IMR-90 (cell line): ENCODE results near the gene MAML2. TPM values are rescaled to one million over a fixed set of nuclear protein-coding genes. Genes with fewer than 3 reads are reported as not detected.

Experiments used
- ATAC-seq: fragments of 200-7000 bp; cut with Tn5 transposase; 2 replicates; pipeline ENCODE4 v1.9.1; 2020; ENCODE audit warnings: low read depth, mild to moderate bottlenecking, moderate library complexity
- BruUV-seq: library from RNA; stranded (reverse); fragments of 400-500 nt; replicated peaks from 2 replicates; lab custom pipeline; 2021; lab: Mats Ljungman, UMichigan
- CTCF ChIA-PET: fragments of 300-600 bp; formaldehyde crosslinking; extraction: SDS; loops from one replicate; lab custom pipeline; 2021; ENCODE audit warnings: antibody characterized with exemption; lab: Yijun Ruan, JAX
- POLR2A ChIA-PET: fragments of 300-600 bp; sonication (Branson Sonifier 250); formaldehyde crosslinking; loops from one replicate; lab custom pipeline; 2022; ENCODE audit warnings: antibody characterized with exemption; ENCODE audit not compliant: unreplicated experiment; lab: Charles Lee
- DNase-seq: peaks from one replicate; pipeline ENCODE4 v3.0.0; 2013
- H2AFZ ChIP-seq: replicated peaks from 2 replicates; pipeline ENCODE3; 2013; ENCODE audit warnings: low read length, mild to moderate bottlenecking; ENCODE audit not compliant: poor library complexity
- H2AK5ac ChIP-seq: 2 replicates; pipeline ENCODE4 v1.6.1; 2013; ENCODE audit warnings: low read depth, low read length, inconsistent platforms
- H2AK9ac ChIP-seq: replicated peaks from 2 replicates; pipeline ENCODE3; 2013; ENCODE audit warnings: mild to moderate bottlenecking, low read depth, low read length, moderate library complexity; ENCODE audit not compliant: poor library complexity
- H2BK120ac ChIP-seq: 2 replicates; pipeline ENCODE4 v1.6.1; 2013; ENCODE audit warnings: low read depth, low read length, inconsistent platforms
- H2BK15ac ChIP-seq: 3 replicates; pipeline ENCODE4 v1.6.1; 2013; ENCODE audit warnings: low read depth, low read length, inconsistent platforms
- H2BK20ac ChIP-seq: 2 replicates; pipeline ENCODE4 v1.6.1; 2013; ENCODE audit warnings: low read depth, mild to moderate bottlenecking, inconsistent platforms, low read length, moderate library complexity
- H2BK5ac ChIP-seq: 2 replicates; pipeline ENCODE4 v1.6.1; 2013; ENCODE audit warnings: mild to moderate bottlenecking, low read depth, low read length, inconsistent platforms; ENCODE audit not compliant: poor library complexity, severe bottlenecking
- H3K14ac ChIP-seq: replicated peaks from 2 replicates; pipeline ENCODE4 v1.6.1; 2013; ENCODE audit warnings: low read depth, low read length, inconsistent platforms
- H3K18ac ChIP-seq: 2 replicates; pipeline ENCODE4 v1.6.1; 2013; ENCODE audit warnings: low read depth, low read length, control low read depth
- H3K23ac ChIP-seq: 2 replicates; pipeline ENCODE4 v1.6.1; 2013; ENCODE audit warnings: low read depth, low read length, inconsistent platforms
- H3K27ac ChIP-seq: 2 replicates; pipeline ENCODE4 v1.5.1; 2013; ENCODE audit warnings: mild to moderate bottlenecking, control low read depth, low read length; ENCODE audit not compliant: insufficient read depth
- H3K27me3 ChIP-seq: 2 replicates; pipeline ENCODE4 v1.6.1; 2013; ENCODE audit warnings: low read length; ENCODE audit not compliant: control insufficient read depth, insufficient read depth
- H3K36me3 ChIP-seq: 2 replicates; pipeline ENCODE4 v1.6.1; 2013; ENCODE audit warnings: low read length, mixed read lengths; ENCODE audit not compliant: control insufficient read depth, insufficient read depth
- H3K4ac ChIP-seq: 2 replicates; pipeline ENCODE4 v1.6.1; 2013; ENCODE audit warnings: low read depth, low read length, inconsistent platforms
- H3K4me1 ChIP-seq: 2 replicates; pipeline ENCODE4 v1.6.1; 2013; ENCODE audit warnings: low read length, mixed read lengths; ENCODE audit not compliant: control insufficient read depth, insufficient read depth
- H3K4me2 ChIP-seq: 2 replicates; pipeline ENCODE4 v1.6.1; 2013; ENCODE audit warnings: low read depth, mild to moderate bottlenecking, control low read depth, low read length, moderate library complexity
- H3K4me3 ChIP-seq: 2 replicates; pipeline ENCODE4 v1.5.1; 2013; ENCODE audit warnings: low read depth, mild to moderate bottlenecking, control low read depth, low read length, moderate library complexity; ENCODE audit not compliant: insufficient read depth
- H3K56ac ChIP-seq: 2 replicates; pipeline ENCODE4 v1.6.1; 2013; ENCODE audit warnings: low read length, inconsistent platforms; ENCODE audit not compliant: insufficient read depth; ENCODE audit errors: extremely low read depth
- H3K79me1 ChIP-seq, 2 experiments: 2 replicates each; pipeline ENCODE4 v1.6.1; 2013; ENCODE audit warnings: low read length in 2 of 2, inconsistent platforms in 1 of 2, low read depth in 1 of 2
- H3K9ac ChIP-seq: 2 replicates; pipeline ENCODE4 v1.6.1; 2013; ENCODE audit warnings: low read depth, low read length, control low read depth
- H3K9me1 ChIP-seq: 2 replicates; pipeline ENCODE4 v1.6.1; 2013; ENCODE audit warnings: low read length, inconsistent platforms; ENCODE audit not compliant: insufficient read depth
- H3K9me3 ChIP-seq: 2 replicates; pipeline ENCODE4 v1.6.1; 2013; ENCODE audit warnings: low read length; ENCODE audit not compliant: control insufficient read depth, insufficient read depth
- H4K20me1 ChIP-seq: 2 replicates; pipeline ENCODE4 v1.6.1; 2013; ENCODE audit warnings: low read length, inconsistent platforms; ENCODE audit not compliant: insufficient read depth
- H4K5ac ChIP-seq: 2 replicates; pipeline ENCODE4 v1.6.1; 2013; ENCODE audit warnings: mild to moderate bottlenecking, low read depth, low read length, control low read depth
- H4K8ac ChIP-seq, 2 experiments: 2 replicates each; pipeline ENCODE4 v1.6.1; 2013; ENCODE audit warnings: low read depth in 2 of 2, low read length in 2 of 2, control low read depth in 1 of 2, inconsistent platforms in 1 of 2
- H4K91ac ChIP-seq: 2 replicates; pipeline ENCODE4 v1.6.1; 2013; ENCODE audit warnings: low read depth, low read length, inconsistent platforms; ENCODE audit not compliant: insufficient read depth
- BHLHE40 ChIP-seq: fragments of 150-350 bp; IDR thresholded peaks from 2 replicates; pipeline ENCODE4 v1.6.1; 2016; ENCODE audit warnings: mild to moderate bottlenecking, low read depth, low read length
- CHD1 ChIP-seq: IDR thresholded peaks from 2 replicates; pipeline ENCODE4 v1.6.1; 2012; ENCODE audit warnings: low read depth, low read length, improper control_type of control experiment
- RFX5 ChIP-seq: IDR thresholded peaks from 2 replicates; pipeline ENCODE4 v1.8.0; 2012; ENCODE audit warnings: low read depth, mild to moderate bottlenecking, low read length, moderate library complexity
- WGBS, 2 experiments: methylation state at CpG; one replicate each; pipeline versions ENCODE4 v1.1.5 to v1.1.7; 2013; ENCODE audit warnings: missing lambda C conversion rate in 2 of 2; ENCODE audit not compliant: insufficient read length in 1 of 2; ENCODE audit errors: extremely low coverage in 2 of 2; 5-methylcytosine and 5-hydroxymethylcytosine counted together
- dilution Hi-C: fragments of 300-500 bp; cut with HindIII; formaldehyde crosslinking; loops from one replicate; pipeline ENCODE4 v1.14.3; 2018; ENCODE audit warnings: low sequenced_read_pairs; ENCODE audit not compliant: unreplicated experiment
- in situ Hi-C: fragments of 300-500 bp; cut with MboI; formaldehyde crosslinking; loops from 3 replicates; pipeline ENCODE4 v1.14.3; 2019; ENCODE audit warnings: low sequenced_read_pairs, inconsistent platforms, mixed read lengths
- intact Hi-C: fragments of 100-400 bp; cut with micrococcal nuclease; formaldehyde crosslinking; loops from 2 replicates; pipeline ENCODE4 v1.10.0; 2022
- polyA plus RNA-seq, 3 experiments: library from polyadenylated mRNA; depleted of rRNA; stranded (reverse); fragments of >200 nt; gene quantifications; 2 replicates each; pipeline ENCODE4 v1.2.3, GENCODE V29; 2012; ENCODE audit warnings: low replicate concordance in 1 of 3
- total RNA-seq: library from RNA; depleted of rRNA; stranded (reverse); fragments of >200 nt; gene quantifications from 2 replicates; pipeline ENCODE4 v1.2.3, GENCODE V29; 2012
- TF ChIP-seq, protein P1 (sequence below): fragments of 150-350 bp; IDR thresholded peaks from 2 replicates; pipeline ENCODE4 v1.6.1; 2016; ENCODE audit warnings: low read depth, mild to moderate bottlenecking, low read length, moderate library complexity, borderline replicate concordance

The MAML2 gene
- total and polyA plus RNA-seq, 2 of the 4 experiments (the other 2 are of a cell fraction), result 15.0 to 19.5 TPM

DNA sequence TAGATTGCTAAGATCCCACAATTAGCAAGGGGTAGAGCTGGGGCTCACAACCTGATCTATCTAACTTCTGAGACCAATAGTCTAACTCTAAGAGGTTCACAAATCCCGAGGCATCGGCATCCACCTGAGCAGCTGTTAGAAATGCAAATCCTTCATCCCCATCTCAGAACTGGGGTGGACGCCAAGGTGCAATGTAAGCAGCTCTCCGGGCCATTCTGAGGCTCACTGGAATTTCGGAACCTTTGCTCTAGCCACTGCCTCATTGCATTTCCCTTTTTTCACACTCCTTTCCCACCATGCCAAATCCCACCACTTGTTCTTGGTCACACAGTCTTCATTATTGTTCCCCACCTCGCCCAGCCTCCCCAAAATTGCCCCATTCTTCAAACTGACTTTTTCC lies 29.8 kb downstream of the MAML2 start:
- Histone ChIP-seq H2AK9ac (peak overlapping the region; percentile 83), H3K23ac (peak overlapping the region; percentile 86), H3K56ac (no peak overlapping the region), H3K4me2 (no peak overlapping the region), H3K18ac (peak overlapping the region; percentile 68; the same call in 1 of the 2 replicates), H4K91ac (peak overlapping the region; percentile 77), H3K36me3 (peaks cover 6% of the 10 kb centered on the region), H3K4ac (peak overlapping the region; percentile 75), H2BK15ac (peak overlapping the region; percentile 81; the same call in 2 of the 3 replicates), H2AK5ac (peak overlapping the region; percentile 50), H2BK20ac (peak overlapping the region; percentile 70), H2BK120ac (peak overlapping the region; percentile 91), H4K8ac (peak overlapping the region; percentile 47 to 60), H3K27me3 (no peaks in the 10 kb centered on the region), H3K79me1 (peaks cover 28 to 85% of the 10 kb centered on the region in 2 experiments), H3K14ac (peak overlapping the region; percentile 62), H3K9me1 (peaks cover 20% of the 10 kb centered on the region), H3K9ac (no peak overlapping the region), H3K4me1 (peaks cover 29% of the 10 kb centered on the region), H2AFZ (no peak overlapping the region), H4K20me1 (no peaks in the 10 kb centered on the region), H3K27ac (peak overlapping the region; percentile 66), H3K4me3 (no peak overlapping the region), H4K5ac (peak overlapping the region; percentile 58; the same call in 1 of the 2 replicates), H2BK5ac (peak overlapping the region; percentile 95), H3K9me3 (no peaks in the 10 kb centered on the region)
- no peak for ATAC-seq
- dilution Hi-C loops (no loop called here), in situ Hi-C loops (no loop called here), intact Hi-C loops (no loop called here)
- DNase-seq, result no peak
- TF ChIP-seq, protein P1, sequence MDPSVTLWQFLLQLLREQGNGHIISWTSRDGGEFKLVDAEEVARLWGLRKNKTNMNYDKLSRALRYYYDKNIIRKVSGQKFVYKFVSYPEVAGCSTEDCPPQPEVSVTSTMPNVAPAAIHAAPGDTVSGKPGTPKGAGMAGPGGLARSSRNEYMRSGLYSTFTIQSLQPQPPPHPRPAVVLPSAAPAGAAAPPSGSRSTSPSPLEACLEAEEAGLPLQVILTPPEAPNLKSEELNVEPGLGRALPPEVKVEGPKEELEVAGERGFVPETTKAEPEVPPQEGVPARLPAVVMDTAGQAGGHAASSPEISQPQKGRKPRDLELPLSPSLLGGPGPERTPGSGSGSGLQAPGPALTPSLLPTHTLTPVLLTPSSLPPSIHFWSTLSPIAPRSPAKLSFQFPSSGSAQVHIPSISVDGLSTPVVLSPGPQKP, result no peak
- no peak for TF ChIP-seq CHD1
- no peak for TF ChIP-seq RFX5
- TF ChIP-seq BHLHE40, result no peak
- BruUV-seq, result no TSS peak
- 70% methylated on average over 2 of the region's 6 CpGs; no CpG with 5 or more reads in 1 of the 2 experiments for WGBS, 2 experiments
- ChIA-PET POLR2A (no interaction called here), CTCF (interaction anchor here (1.0 kb wide), 1 partner anchor 113 kb away, joined by 3 read pairs; no protein-coding TSS in a partner anchor)
